Neuron (in vitro differentiated cells): ENCODE measurements around the gene GTPBP6.
"Not testable (repeated sequence)": the region's sequence is repeated elsewhere in the genome, so short reads cannot be mapped to it uniquely, and the experiment has no call there.

Experiments used
- H2AFZ ChIP-seq: one replicate; pipeline ENCODE4 v1.6.1; 2013; ENCODE audit warnings: low read depth, mild to moderate bottlenecking, inconsistent platforms, low read length, moderate library complexity
- H3K27me3 ChIP-seq: one replicate; pipeline ENCODE4 v1.6.1; 2013; ENCODE audit warnings: low read length; ENCODE audit not compliant: insufficient read depth
- H3K36me3 ChIP-seq: one replicate; pipeline ENCODE4 v1.6.1; 2013; ENCODE audit warnings: low read length; ENCODE audit not compliant: insufficient read depth
- H3K4me1 ChIP-seq: one replicate; pipeline ENCODE4 v1.6.1; 2013; ENCODE audit warnings: low read length; ENCODE audit not compliant: insufficient read depth
- H3K4me3 ChIP-seq: 2 replicates; pipeline ENCODE4 v1.5.1; 2013; ENCODE audit warnings: mild to moderate bottlenecking, low read length, moderate library complexity
- H3K9me3 ChIP-seq: one replicate; pipeline ENCODE4 v1.6.1; 2013; ENCODE audit warnings: low read length

GTPBP6 gene

GRCh38 chrX:356385-357034 is 37.9 kb upstream of the GTPBP6 start:
- no peaks in the 10 kb centered on the region for H3K4me1 ChIP-seq
- H3K36me3 ChIP-seq, result peaks cover 37% of the 10 kb centered on the region
- H2AFZ ChIP-seq, result no peak overlapping the region
- peaks cover 34% of the 10 kb centered on the region for H3K9me3 ChIP-seq
- H3K27me3 ChIP-seq, result no peaks in the 10 kb centered on the region
- H3K4me3 ChIP-seq, result no peak overlapping the region

GRCh38 chrX:355329-356050 is 36.9 kb upstream of the GTPBP6 start:
- peaks cover 26% of the 10 kb centered on the region for H3K36me3 ChIP-seq
- H3K4me3 ChIP-seq, result no peak overlapping the region
- H3K4me1 ChIP-seq, result no peaks in the 10 kb centered on the region
- peaks cover 24% of the 10 kb centered on the region for H3K9me3 ChIP-seq
- H2AFZ ChIP-seq, result no peak overlapping the region
- H3K27me3 ChIP-seq, result no peaks in the 10 kb centered on the region

- Histone ChIP-seq H3K4me3 (no peak overlapping the region), H3K27me3 (no peaks in the 10 kb centered on the region), H3K4me1 (peaks cover 3% of the 10 kb centered on the region), H2AFZ (no peak overlapping the region), H3K36me3 (peaks cover 15% of the 10 kb centered on the region), H3K9me3 (peaks cover 12% of the 10 kb centered on the region)
Measured at GRCh38 chrX:353566-354535, 35.3 kb upstream of the GTPBP6 start.

- peaks cover 9% of the 10 kb centered on the region for H3K9me3 ChIP-seq
- no peak overlapping the region for H2AFZ ChIP-seq
- H3K27me3 ChIP-seq, result no peaks in the 10 kb centered on the region
- peaks cover 5% of the 10 kb centered on the region for H3K4me1 ChIP-seq
- H3K4me3 ChIP-seq, result no peak overlapping the region
- H3K36me3 ChIP-seq, result peaks cover 10% of the 10 kb centered on the region
Measured at GRCh38 chrX:352582-353314, 34.2 kb upstream of the GTPBP6 start.

- peaks cover 5% of the 10 kb centered on the region for H3K4me1 ChIP-seq
- no peak overlapping the region for H2AFZ ChIP-seq
- peaks cover 12% of the 10 kb centered on the region for H3K9me3 ChIP-seq
- no peak overlapping the region for H3K4me3 ChIP-seq
- H3K27me3 ChIP-seq, result no peaks in the 10 kb centered on the region
- H3K36me3 ChIP-seq, result peaks cover 9% of the 10 kb centered on the region
Measured at GRCh38 chrX:352181-352580, 33.6 kb upstream of the GTPBP6 start.

GRCh38 chrX:351736-352135 is 33.1 kb upstream of the GTPBP6 start:
- Histone ChIP-seq H3K36me3 (peaks cover 11% of the 10 kb centered on the region), H2AFZ (no peak overlapping the region), H3K4me1 (peaks cover 5% of the 10 kb centered on the region), H3K9me3 (peaks cover 14% of the 10 kb centered on the region), H3K27me3 (no peaks in the 10 kb centered on the region), H3K4me3 (no peak overlapping the region)

- Histone ChIP-seq H3K9me3 (peaks cover 14% of the 10 kb centered on the region), H3K36me3 (peaks cover 13% of the 10 kb centered on the region)
- H3K4me3 ChIP-seq, H3K27me3 ChIP-seq, H3K4me1 ChIP-seq, H2AFZ ChIP-seq: not testable (repeated sequence)
Measured at GRCh38 chrX:351324-351641, 32.7 kb upstream of the GTPBP6 start.

GRCh38 chrX:350534-351323 is 32.1 kb upstream of the GTPBP6 start:
- H3K36me3 ChIP-seq, result peaks cover 13% of the 10 kb centered on the region
- peaks cover 13% of the 10 kb centered on the region for H3K9me3 ChIP-seq
- H3K4me3 ChIP-seq, result no peak overlapping the region
- no peaks in the 10 kb centered on the region for H3K27me3 ChIP-seq
- peaks cover 5% of the 10 kb centered on the region for H3K4me1 ChIP-seq
- H2AFZ ChIP-seq, result no peak overlapping the region

- Histone ChIP-seq H3K4me3 (no peak overlapping the region), H3K36me3 (peaks cover 14% of the 10 kb centered on the region), H2AFZ (no peak overlapping the region), H3K27me3 (no peaks in the 10 kb centered on the region), H3K9me3 (peaks cover 16% of the 10 kb centered on the region), H3K4me1 (peaks cover 5% of the 10 kb centered on the region)
Measured at GRCh38 chrX:350148-350533, 31.5 kb upstream of the GTPBP6 start.

- H3K27me3 ChIP-seq, result no peaks in the 10 kb centered on the region
- no peak overlapping the region for H2AFZ ChIP-seq
- H3K36me3 ChIP-seq, result peaks cover 19% of the 10 kb centered on the region
- peaks cover 20% of the 10 kb centered on the region for H3K9me3 ChIP-seq
- peaks cover 5% of the 10 kb centered on the region for H3K4me1 ChIP-seq
- H3K4me3 ChIP-seq, result no peak overlapping the region
Measured at GRCh38 chrX:349702-350101, 31.1 kb upstream of the GTPBP6 start.

- H3K36me3 ChIP-seq, result peaks cover 23% of the 10 kb centered on the region
- H3K27me3 ChIP-seq, result no peaks in the 10 kb centered on the region
- no peak overlapping the region for H3K4me3 ChIP-seq
Measured at GRCh38 chrX:349196-349595, 30.6 kb upstream of the GTPBP6 start.

GRCh38 chrX:348461-349117 is 30.0 kb upstream of the GTPBP6 start:
- Histone ChIP-seq H2AFZ (no peak overlapping the region), H3K27me3 (no peaks in the 10 kb centered on the region), H3K4me1 (peaks cover 5% of the 10 kb centered on the region), H3K9me3 (peaks cover 27% of the 10 kb centered on the region), H3K36me3 (peaks cover 23% of the 10 kb centered on the region), H3K4me3 (no peak overlapping the region)

More at GRCh38 chrX:349196-349595, 30.6 kb upstream of the GTPBP6 start:
- Histone ChIP-seq H3K9me3 (peaks cover 25% of the 10 kb centered on the region), H3K4me1 (peaks cover 5% of the 10 kb centered on the region), H2AFZ (no peak overlapping the region)
